ENCODE results near the gene ARRB2.

DNA sequence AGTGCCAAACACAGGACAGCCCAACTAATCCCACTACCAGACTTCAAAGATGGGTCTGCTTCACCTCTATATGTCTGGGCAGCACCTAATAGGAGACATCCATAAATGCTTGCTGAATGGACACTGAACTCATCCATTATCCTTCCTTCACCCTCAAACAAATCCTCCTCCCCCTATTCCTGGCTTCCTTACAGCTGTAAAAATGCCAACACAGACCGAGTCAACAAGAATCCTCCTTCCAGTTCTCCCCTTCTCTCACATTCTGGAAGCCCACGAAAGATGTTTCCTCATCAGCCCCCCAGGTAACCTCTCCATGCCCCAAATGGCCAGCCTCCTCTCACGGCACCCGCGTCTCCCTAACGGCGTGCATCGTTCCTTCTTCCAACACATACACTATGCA, 18.7 kb upstream of the ARRB2 start:
- TF ChIP-seq CTCF (IDR thresholded peaks at IDR 0.05) (no peak), POLR2A (IDR thresholded peaks at IDR 0.05) (no peak)
